PC-3 (cell line): ENCODE data around the gene NCAPH2. TPM values are rescaled to one million over a fixed set of nuclear protein-coding genes. Genes with fewer than 3 reads are reported as not detected.

ENCODE experiments used
- ATAC-seq: fragments of 200-7000 bp; cut with Tn5 transposase; 2 replicates; pipeline ENCODE4 v1.9.1; 2020; ENCODE audit warnings: mild to moderate bottlenecking, moderate library complexity
- BruUV-seq: library from RNA; stranded (reverse); fragments of 400-500 nt; replicated peaks from 2 replicates; lab custom pipeline; 2021; lab: Mats Ljungman, UMichigan
- CTCF ChIA-PET: fragments of 300-600 bp; sonication (Branson Sonifier 250); formaldehyde crosslinking; loops from one replicate; lab custom pipeline; 2022; ENCODE audit warnings: antibody characterized with exemption; lab: Charles Lee
- POLR2A ChIA-PET: fragments of 300-600 bp; sonication (Branson Sonifier 250); formaldehyde crosslinking; loops from one replicate; lab custom pipeline; 2022; ENCODE audit warnings: antibody characterized with exemption; ENCODE audit not compliant: unreplicated experiment; lab: Charles Lee
- DNase-seq: peaks from one replicate; pipeline ENCODE4 v3.0.0-alpha.2; 2015
- H2AFZ ChIP-seq: fragments of 300-600 bp; sonication (generic); 2 replicates; pipeline ENCODE4 v1.6.0; 2016; ENCODE audit warnings: antibody characterized with exemption, low read length
- H3F3A ChIP-seq: fragments of 300-600 bp; sonication (generic); one replicate; pipeline ENCODE4 v1.6.0; 2017; ENCODE audit warnings: antibody characterized with exemption, low read length, control low read depth, mild to moderate bottlenecking; ENCODE audit not compliant: unreplicated experiment
- H3K27ac ChIP-seq: fragments of 300-600 bp; sonication (generic); 2 replicates; pipeline ENCODE4 v1.5.1; 2016; ENCODE audit warnings: mild to moderate bottlenecking, low read length
- H3K27me3 ChIP-seq: fragments of 300-600 bp; sonication (generic); 2 replicates; pipeline ENCODE4 v1.6.1; 2016; ENCODE audit warnings: low read length, mixed read lengths
- H3K36me3 ChIP-seq: fragments of 300-600 bp; sonication (generic); 2 replicates; pipeline ENCODE4 v1.6.1; 2016; ENCODE audit warnings: low read depth, mixed run types, low read length, mixed read lengths
- H3K4me1 ChIP-seq: fragments of 300-600 bp; sonication (generic); 2 replicates; pipeline ENCODE4 v1.5.1; 2016; ENCODE audit warnings: low read length; ENCODE audit not compliant: insufficient read depth
- H3K4me2 ChIP-seq: fragments of 300-600 bp; sonication (generic); 2 replicates; pipeline ENCODE4 v1.6.0; 2016; ENCODE audit warnings: low read length
- H3K4me3 ChIP-seq: fragments of 300-600 bp; sonication (generic); 2 replicates; pipeline ENCODE4 v1.5.1; 2016; ENCODE audit warnings: mild to moderate bottlenecking, low read length, mixed read lengths
- H3K79me2 ChIP-seq: fragments of 300-600 bp; sonication (generic); 2 replicates; pipeline ENCODE4 v1.6.1; 2017; ENCODE audit warnings: low read length, mixed read lengths
- H3K9ac ChIP-seq: fragments of 300-600 bp; sonication (generic); 2 replicates; pipeline ENCODE4 v1.6.0; 2016; ENCODE audit warnings: mild to moderate bottlenecking, low read length
- H3K9me2 ChIP-seq: fragments of 300-600 bp; sonication (generic); replicated peaks from 2 replicates; pipeline ENCODE4 v1.6.1; 2016; ENCODE audit warnings: mixed run types, low read length, mixed read lengths
- H3K9me3 ChIP-seq: fragments of 300-600 bp; sonication (generic); 2 replicates; pipeline ENCODE4 v1.6.1; 2016; ENCODE audit warnings: low read length, mixed read lengths
- H4K20me1 ChIP-seq: fragments of 300-600 bp; sonication (generic); 2 replicates; pipeline ENCODE4 v1.6.1; 2016; ENCODE audit warnings: low read length, mixed read lengths
- CTCF ChIP-seq: fragments of 300-600 bp; sonication (generic); conservative IDR thresholded peaks from 2 replicates; pipeline ENCODE4 v1.5.1; 2017; ENCODE audit warnings: antibody characterized with exemption, low read depth, mild to moderate bottlenecking, low read length
- EZH2 ChIP-seq: fragments of 300-600 bp; sonication (generic); IDR thresholded peaks from one replicate; pipeline ENCODE4 v1.6.1; 2017; ENCODE audit warnings: antibody characterized with exemption, mild to moderate bottlenecking, low read length; ENCODE audit not compliant: unreplicated experiment
- EZH2phosphoT487 ChIP-seq: fragments of 300-600 bp; sonication (generic); IDR thresholded peaks from 2 replicates; pipeline ENCODE4 v1.6.1; 2018; ENCODE audit warnings: mild to moderate bottlenecking, antibody characterized with exemption, low read length, borderline replicate concordance
- intact Hi-C: fragments of 100-400 bp; cut with micrococcal nuclease; formaldehyde crosslinking; loops from 2 replicates; pipeline ENCODE4 v1.9.0; 2023
- total RNA-seq: library from RNA; depleted of rRNA; stranded (reverse); fragments of >200 nt; gene quantifications from 2 replicates; pipeline ENCODE4 v1.2.3, GENCODE V29; 2014

NCAPH2 gene
- total RNA-seq, 1 experiment from 2014 or later: 75.4 TPM

- peak; percentile 16; the same call in 1 of the 2 replicates for ATAC-seq
These were observed 55.6 kb downstream of the NCAPH2 start for GRCh38 chr22:50563413-50564160.

GRCh38 chr22:50564289-50564688, 56.3 kb downstream of the NCAPH2 start:
- no peak for ATAC-seq
- Histone ChIP-seq H3K27me3 (no peaks in the 10 kb centered on the region), H4K20me1 (no peaks in the 10 kb centered on the region), H3F3A (no peaks in the 10 kb centered on the region), H3K9ac (no peak overlapping the region), H3K27ac (no peak overlapping the region), H3K4me1 (peaks cover 7% of the 10 kb centered on the region), H3K4me3 (no peak overlapping the region), H2AFZ (no peak overlapping the region), H3K9me2 (no peaks in the 10 kb centered on the region), H3K4me2 (peak overlapping the region; percentile 41; the same call in 1 of the 2 replicates), H3K79me2 (no peaks in the 10 kb centered on the region), H3K9me3 (no peaks in the 10 kb centered on the region), H3K36me3 (no peaks in the 10 kb centered on the region)
- ChIA-PET CTCF (no interaction called here), POLR2A (no interaction called here)
- intact Hi-C loops: loop anchor here (5.0 kb wide), 1 partner anchor 37 kb away; the partner anchor contains the start of gene SCO2
- no TSS peak for BruUV-seq
- peak; percentile 10 for DNase-seq
- no peak for TF ChIP-seq CTCF
- no peak for TF ChIP-seq EZH2phosphoT487
- no peak for TF ChIP-seq EZH2

More at GRCh38 chr22:50563413-50564160, 55.6 kb downstream of the NCAPH2 start:
- no peaks in the 10 kb centered on the region for H4K20me1 ChIP-seq
- H3K79me2 ChIP-seq: no peaks in the 10 kb centered on the region
- H3F3A ChIP-seq: no peaks in the 10 kb centered on the region
- H3K9me3 ChIP-seq: no peaks in the 10 kb centered on the region
- H3K4me3 ChIP-seq: peak overlapping the region; percentile 84
- H3K4me1 ChIP-seq: peaks cover 7% of the 10 kb centered on the region
- POLR2A ChIA-PET: no interaction called here
- no peaks in the 10 kb centered on the region for H3K27me3 ChIP-seq
- no peak for DNase-seq
- no peak overlapping the region for H3K27ac ChIP-seq
- no peaks in the 10 kb centered on the region for H3K9me2 ChIP-seq
- BruUV-seq: no TSS peak
- no peaks in the 10 kb centered on the region for H3K36me3 ChIP-seq
- peak overlapping the region; percentile 41 for H3K9ac ChIP-seq
- intact Hi-C loops: loop anchor here (5.0 kb wide), 1 partner anchor 36 kb away; the partner anchor contains the start of gene SCO2
- peak overlapping the region; percentile 99 for H3K4me2 ChIP-seq
- H2AFZ ChIP-seq: peak overlapping the region; percentile 88
- CTCF ChIA-PET: interaction anchor here (0.6 to 0.8 kb wide), 2 partner anchors 57 to 64 kb away, joined by 3 to 13 read pairs; no protein-coding TSS in a partner anchor
- TF ChIP-seq CTCF (no peak), EZH2 (no peak), EZH2phosphoT487 (no peak)

GRCh38 chr22:50567721-50568252, 59.8 kb downstream of the NCAPH2 start:
- Histone ChIP-seq H3K4me3 (no peak overlapping the region), H3K9me3 (no peaks in the 10 kb centered on the region), H3K27ac (no peak overlapping the region), H3K79me2 (no peaks in the 10 kb centered on the region), H3F3A (no peaks in the 10 kb centered on the region), H3K4me1 (peaks cover 7% of the 10 kb centered on the region), H2AFZ (no peak overlapping the region), H3K27me3 (no peaks in the 10 kb centered on the region), H3K4me2 (no peak overlapping the region), H3K9ac (no peak overlapping the region), H3K36me3 (no peaks in the 10 kb centered on the region), H3K9me2 (no peaks in the 10 kb centered on the region), H4K20me1 (no peaks in the 10 kb centered on the region)
- CTCF ChIA-PET: no interaction called here
- intact Hi-C loops: no loop called here
- DNase-seq (no peak), ATAC-seq (no peak)
- POLR2A ChIA-PET: no interaction called here
- no peak for TF ChIP-seq EZH2phosphoT487
- no peak for TF ChIP-seq CTCF
- no TSS peak for BruUV-seq
